HCT116 (cell line): ENCODE data around the gene HPD. TPM values are rescaled to one million over a fixed set of nuclear protein-coding genes. Genes with fewer than 3 reads are reported as not detected.
"Not testable (repeated sequence)": the region's sequence is repeated elsewhere in the genome, so short reads cannot be mapped to it uniquely, and the experiment has no call there.

Experiments used
- ATAC-seq: fragments of 200-7000 bp; cut with Tn5 transposase; 2 replicates; pipeline ENCODE4 v1.9.1; 2020; ENCODE audit warnings: mild to moderate bottlenecking, moderate library complexity
- BruUV-seq: library from RNA; stranded (reverse); fragments of 400-500 nt; replicated peaks from 2 replicates; lab custom pipeline; 2021; lab: Mats Ljungman, UMichigan
- CTCF ChIA-PET: fragments of 300-600 bp; sonication (Branson Sonifier 250); formaldehyde crosslinking; loops from one replicate; lab custom pipeline; 2021; ENCODE audit warnings: antibody characterized with exemption; lab: Charles Lee
- POLR2A ChIA-PET: fragments of 300-600, 350-600 bp; sonication (Branson Sonifier 250); formaldehyde crosslinking; loops from one replicate; lab custom pipeline; 2021; ENCODE audit warnings: antibody characterized with exemption; lab: Charles Lee
- RAD21 ChIA-PET, 2 experiments: fragments of 300-600 bp; sonication (Branson Sonifier 250); formaldehyde crosslinking; loops; one replicate each; lab custom pipeline; 2023; ENCODE audit warnings: low total read pairs in 2 of 2; ENCODE audit not compliant: uncharacterized antibody in 2 of 2, unreplicated experiment in 2 of 2, low non-redundant PET in 1 of 2; lab: Charles Lee
- DNase-seq: peaks from one replicate; pipeline ENCODE4 v3.0.0-alpha.2; 2010; ENCODE audit warnings: low read depth, low spot score
- H2AFZ ChIP-seq: fragments of 200-600 bp; shearing (Covaris generic), sonication (generic); 2 replicates; pipeline ENCODE4 v1.6.1; 2017; ENCODE audit warnings: low read depth, mixed run types, mixed read lengths, antibody characterized with exemption, low read length; ENCODE audit not compliant: poor library complexity, severe bottlenecking
- H3K27ac ChIP-seq: 2 replicates; pipeline ENCODE4 v1.5.1; 2012; ENCODE audit warnings: low read depth, low read length
- H3K27me3 ChIP-seq: fragments of 200-600 bp; sonication (generic); 2 replicates; pipeline ENCODE4 v1.6.1; 2016; ENCODE audit warnings: mixed run types, low read length, mixed read lengths; ENCODE audit not compliant: insufficient read depth
- H3K36me3 ChIP-seq, 2 experiments: fragments of 200-500 bp in 1 of 2; fragments of 200-600 bp in 1 of 2; sonication (Bioruptor generic) in 1 of 2; sonication (generic) in 1 of 2; 2 replicates each; pipeline versions ENCODE4 v1.5.1 to v1.6.1; 2014 to 2016; ENCODE audit warnings: low read length in 2 of 2, inconsistent platforms in 1 of 2, mixed read lengths in 1 of 2, mixed run types in 1 of 2; ENCODE audit not compliant: insufficient read depth in 2 of 2, control insufficient read depth in 1 of 2
- H3K4me1 ChIP-seq, 2 experiments: fragments of 200-600 bp in 1 of 2; sonication (generic) in 1 of 2; 2 replicates each; pipeline versions ENCODE4 v1.5.1 to v1.6.1; 2012 to 2017; ENCODE audit warnings: low read length in 2 of 2, inconsistent platforms in 1 of 2, mild to moderate bottlenecking in 1 of 2, mixed read lengths in 1 of 2, mixed run types in 1 of 2, moderate library complexity in 1 of 2; ENCODE audit not compliant: insufficient read depth in 2 of 2, control insufficient read depth in 1 of 2
- H3K4me2 ChIP-seq: fragments of 200-600 bp; sonication (generic); 2 replicates; pipeline ENCODE4 v1.6.1; 2017; ENCODE audit warnings: mixed run types, low read length, mixed read lengths
- H3K4me3 ChIP-seq, 2 experiments: fragments of 200-600 bp in 1 of 2; sonication (generic) in 1 of 2; replicated peaks in 1 of 2; 2 replicates each; pipeline ENCODE4 v1.5.1; 2011 to 2016; ENCODE audit warnings: low read length in 2 of 2, control low read depth in 1 of 2, low read depth in 1 of 2, mild to moderate bottlenecking in 1 of 2, mixed read lengths in 1 of 2, mixed run types in 1 of 2
- H3K79me2 ChIP-seq: fragments of 200-600 bp; sonication (generic); 2 replicates; pipeline ENCODE4 v1.6.1; 2017; ENCODE audit warnings: mild to moderate bottlenecking, mixed run types, low read length, moderate library complexity, mixed read lengths; ENCODE audit not compliant: insufficient read depth
- H3K9ac ChIP-seq: fragments of 200-600 bp; sonication (generic); 2 replicates; pipeline ENCODE4 v1.6.1; 2016; ENCODE audit warnings: low read length, mixed read lengths
- H3K9me2 ChIP-seq: fragments of 200-600 bp; sonication (generic), shearing (Covaris generic); 2 replicates; pipeline ENCODE4 v1.6.1; 2017; ENCODE audit warnings: mixed run types, mild to moderate bottlenecking, moderate library complexity; ENCODE audit not compliant: insufficient read depth
- H3K9me3 ChIP-seq, 2 experiments: fragments of 200-500 bp in 1 of 2; fragments of 200-600 bp in 1 of 2; sonication (Bioruptor generic) in 1 of 2; sonication (generic) in 1 of 2; 2 replicates each; pipeline ENCODE4 v1.6.1; 2014 to 2017; ENCODE audit warnings: low read length in 2 of 2, mixed read lengths in 2 of 2, inconsistent platforms in 1 of 2, low read depth in 1 of 2, mild to moderate bottlenecking in 1 of 2, mixed run types in 1 of 2, moderate library complexity in 1 of 2; ENCODE audit not compliant: control insufficient read depth in 1 of 2, insufficient read depth in 1 of 2
- H4K20me1 ChIP-seq: fragments of 200-600 bp; sonication (generic), shearing (Covaris generic); 2 replicates; pipeline ENCODE4 v1.6.1; 2017; ENCODE audit warnings: mixed run types, mild to moderate bottlenecking, moderate library complexity; ENCODE audit not compliant: insufficient read depth
- CTCF ChIP-seq, 3 experiments: fragments of 200-600 bp in 1 of 3; sonication (generic) in 1 of 3; IDR thresholded peaks in 2 of 3; conservative IDR thresholded peaks in 1 of 3; 2 replicates each; pipeline ENCODE4 v1.5.1; 2012 to 2017; ENCODE audit warnings: low read depth in 2 of 3, low read length in 2 of 3, antibody characterized with exemption in 1 of 3, borderline replicate concordance in 1 of 3, control low read depth in 1 of 3, mild to moderate bottlenecking in 1 of 3, mixed read lengths in 1 of 3, mixed run types in 1 of 3, moderate library complexity in 1 of 3; ENCODE audit not compliant: insufficient read depth in 1 of 3
- EZH2phosphoT487 ChIP-seq: fragments of 200-600 bp; IDR thresholded peaks from 2 replicates; pipeline ENCODE4 v1.6.1; 2018; ENCODE audit warnings: antibody characterized with exemption, borderline replicate concordance
- intact Hi-C: fragments of 100-400 bp; cut with micrococcal nuclease; formaldehyde crosslinking; loops from 2 replicates; pipeline ENCODE4 v1.10.0; 2022
- total RNA-seq: library from RNA; stranded (reverse); gene quantifications from one replicate; pipeline ENCODE4 v1.2.1, GENCODE V29; 2021; ENCODE audit not compliant: unreplicated experiment

HPD gene
- total RNA-seq, 1 experiment from 2014 or later: 1.1 TPM

DNA sequence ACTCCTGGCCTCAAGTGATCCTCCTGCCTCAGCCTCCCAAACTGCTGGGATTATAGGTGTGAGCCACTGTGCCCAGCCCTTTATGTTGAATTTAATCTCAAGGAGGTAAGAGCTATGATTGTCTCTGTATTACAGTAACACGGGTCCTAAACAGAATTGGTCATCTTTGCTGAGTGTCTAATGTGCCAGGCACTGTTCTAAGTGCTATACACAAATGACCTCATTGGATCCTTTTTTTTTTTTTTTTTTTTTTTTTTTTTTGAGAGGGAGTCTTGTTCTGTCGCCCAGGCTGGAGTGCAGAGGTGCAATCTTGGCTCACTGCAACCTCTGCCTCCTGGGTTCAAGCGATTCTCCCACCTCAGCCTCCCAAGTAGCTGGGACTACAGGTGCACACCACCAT is 6.3 kb downstream of the HPD start:
- H3K4me3 ChIP-seq, DNase-seq, intact Hi-C loops, H3K9me2 ChIP-seq, BruUV-seq, H3K9ac ChIP-seq, ATAC-seq, CTCF ChIA-PET, H3K9me3 ChIP-seq, H3K79me2 ChIP-seq, H3K27me3 ChIP-seq, H3K4me2 ChIP-seq, POLR2A ChIA-PET, H3K36me3 ChIP-seq, H3K4me1 ChIP-seq, H4K20me1 ChIP-seq, H3K27ac ChIP-seq, H2AFZ ChIP-seq, RAD21 ChIA-PET: not testable (repeated sequence)

- POLR2A ChIA-PET: no interaction called here
- BruUV-seq: no TSS peak
- no peak overlapping the region for H2AFZ ChIP-seq
- no peak overlapping the region for H3K9ac ChIP-seq
- no peaks in the 10 kb centered on the region for H3K27me3 ChIP-seq
- no peak overlapping the region for H3K27ac ChIP-seq
- 0 out of 2 replicates have a peak, but pooled peaks have one; percentile 55 for ATAC-seq
- no peaks in the 10 kb centered on the region for H4K20me1 ChIP-seq
- CTCF ChIA-PET: no interaction called here
- H3K9me2 ChIP-seq: no peaks in the 10 kb centered on the region
- intact Hi-C loops: no loop called here
- H3K79me2 ChIP-seq: no peaks in the 10 kb centered on the region
- DNase-seq: no peak
- TF ChIP-seq CTCF (IDR thresholded peaks at IDR 0.05 in 2 of 3, conservative IDR thresholded peaks at IDR 0.05 in 1 of 3; ENCODE audit: borderline replicate concordance in 1 of 3, insufficient read depth in 1 of 3, low read depth in 2 of 3, low read length in 2 of 3) (0 out of 6 replicates have a peak, but pooled peaks of 1 of the 3 experiments have one; percentile 14), EZH2phosphoT487 (no peak)
- TF ChIP-seq, all 23 proteins: peak for 1
- H3K4me3 ChIP-seq: no peak overlapping the region
- RAD21 ChIA-PET: no interaction called here
- no peaks in the 10 kb centered on the region for H3K9me3 ChIP-seq
- H3K4me2 ChIP-seq: no peak overlapping the region
- no peaks in the 10 kb centered on the region for H3K36me3 ChIP-seq
- no peaks in the 10 kb centered on the region for H3K4me1 ChIP-seq
Measured at GRCh38 chr12:121849665-121850064, 9.0 kb downstream of the HPD start.
